Hippocampal formation (tissue), 2 donors: ENCODE data around the gene TNIK.

Experiments used
- DNase-seq, 2 donors: peaks; one replicate each; lab custom pipeline; 2025; lab: John Stamatoyannopoulos, UW

TNIK gene

GRCh38 chr3:171417813-171418212, 42.4 kb downstream of the TNIK start:
- no peak for DNase-seq

DNA sequence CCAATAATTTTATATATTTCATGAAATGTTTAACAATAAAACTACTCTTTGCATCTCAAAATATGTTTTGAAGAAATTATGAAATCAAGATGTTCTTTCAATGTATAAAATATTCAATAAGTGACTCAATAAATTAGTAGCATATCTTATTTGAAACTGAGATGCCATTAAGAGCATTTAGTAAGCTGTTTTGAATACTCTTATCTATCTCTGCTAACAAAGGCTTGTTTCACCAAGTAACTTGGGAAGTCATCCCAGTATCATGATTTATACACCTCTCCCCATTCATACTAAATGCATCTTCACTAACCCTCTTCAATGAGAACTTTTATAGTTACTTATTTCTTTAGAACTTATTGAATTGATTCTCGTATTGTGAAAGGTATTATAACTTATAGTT, 43.1 kb downstream of the TNIK start:
- DNase-seq: no peak

GRCh38 chr3:171416666-171417065, 43.5 kb downstream of the TNIK start:
- no peak for DNase-seq

GRCh38 chr3:171416061-171416460, 44.1 kb downstream of the TNIK start:
- DNase-seq: no peak

DNA sequence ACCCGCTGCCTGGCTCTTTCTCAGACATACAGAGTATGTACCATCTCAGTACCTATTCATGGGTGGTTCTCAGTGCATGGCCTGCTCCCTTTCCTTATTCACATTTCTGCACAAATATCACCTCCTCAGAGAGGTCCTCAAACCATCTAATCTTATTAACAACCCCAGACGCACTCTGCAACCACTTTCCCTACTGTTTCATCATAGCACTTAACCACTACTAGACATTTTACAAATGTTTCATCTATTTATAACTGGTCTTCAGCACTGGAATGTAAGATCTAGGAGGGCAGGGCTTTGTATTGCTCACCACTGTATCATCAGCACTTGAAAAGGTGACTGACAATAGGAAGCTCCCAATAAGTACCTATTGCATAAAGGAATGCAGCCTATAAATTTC, 45.1 kb downstream of the TNIK start:
- DNase-seq: no peak

DNA sequence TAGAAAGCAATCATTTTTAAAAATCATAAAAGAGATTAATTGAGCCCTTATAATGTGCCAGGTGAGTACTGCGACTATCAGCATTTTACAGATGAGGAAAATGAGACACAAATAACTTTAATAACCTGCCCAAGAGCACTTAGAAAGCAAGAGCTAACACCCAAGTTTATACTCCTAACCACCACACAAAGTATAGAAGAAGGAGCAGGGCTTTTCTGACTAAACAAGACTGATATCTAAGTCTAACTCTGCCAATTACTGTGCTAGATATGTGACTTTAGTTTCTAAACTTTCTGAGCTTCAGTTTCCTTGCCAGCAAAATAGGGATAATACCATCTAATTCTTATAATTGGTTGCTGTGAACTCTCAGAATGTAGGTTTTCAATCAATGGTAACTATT, 47.7 kb downstream of the TNIK start:
- DNase-seq: no peak

DNA sequence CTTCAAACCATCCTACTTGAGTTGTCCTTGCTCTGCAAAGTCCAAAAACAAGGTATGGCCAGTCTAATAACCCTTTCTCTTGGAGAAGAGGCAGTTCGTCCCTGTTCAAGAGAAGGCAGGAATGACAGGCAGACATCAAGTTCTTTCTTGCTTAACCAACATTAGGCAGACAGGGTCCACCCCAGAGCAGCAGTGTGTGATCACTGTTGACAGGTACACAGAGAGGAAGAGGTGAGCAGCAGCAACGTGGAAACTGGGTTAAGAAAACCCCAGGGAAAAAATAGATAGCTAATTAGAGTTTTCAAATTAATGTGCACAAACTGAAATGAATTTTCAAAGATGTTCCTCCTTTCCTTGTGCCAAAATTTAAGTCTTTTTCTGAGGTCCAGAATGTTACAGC, 48.2 kb downstream of the TNIK start:
- no peak for DNase-seq

DNA sequence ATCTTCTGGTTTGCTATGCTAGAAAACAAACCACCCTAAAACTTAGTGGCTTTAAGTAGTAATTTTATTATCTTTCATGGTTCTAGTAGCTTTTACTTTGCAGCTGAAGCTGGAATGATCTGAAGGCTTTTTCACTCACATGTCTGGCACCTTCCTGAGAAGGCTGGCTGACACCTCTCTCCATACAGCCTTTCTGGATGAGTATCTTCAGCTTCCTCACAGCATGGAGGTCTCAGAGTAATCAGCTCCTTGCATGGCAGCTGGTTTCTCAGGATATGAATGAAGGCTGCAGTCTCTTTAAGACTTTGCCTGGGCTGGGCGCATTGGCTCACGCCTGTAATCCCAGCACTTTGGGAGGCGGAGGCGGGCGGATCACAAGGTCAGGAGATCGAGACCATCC, 50.0 kb downstream of the TNIK start:
- DNase-seq: no peak

- no peak for DNase-seq
Observed at GRCh38 chr3:171407759-171408158, 52.4 kb downstream of the TNIK start.

DNA sequence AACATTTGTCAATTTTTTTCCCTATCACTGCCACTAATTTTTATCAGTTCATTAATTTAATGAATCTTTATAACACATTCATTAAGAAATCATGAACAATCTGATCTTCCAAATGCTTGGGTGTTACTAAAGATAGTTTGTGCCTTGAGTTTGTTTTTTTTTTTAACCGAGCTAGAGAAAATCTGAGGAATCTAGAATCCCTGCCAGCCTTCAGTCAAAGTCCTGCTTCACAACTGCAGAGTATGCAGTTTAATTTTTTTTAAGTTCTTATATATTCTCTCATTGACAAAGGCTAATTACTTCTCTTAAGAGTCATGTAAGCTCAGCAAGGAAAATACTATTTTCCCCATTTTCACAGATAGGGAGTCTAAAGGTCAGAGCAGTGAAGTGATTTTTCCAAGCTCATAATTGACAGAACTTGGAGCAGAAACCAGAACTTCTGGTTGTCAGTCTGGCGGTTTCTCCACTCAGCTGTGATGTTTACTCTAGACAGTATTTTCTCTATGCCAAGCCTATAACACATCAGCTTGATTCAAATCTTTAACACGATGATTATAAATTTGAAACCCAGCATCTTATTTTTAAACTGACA, 55.7 kb downstream of the TNIK start:
- no peak for DNase-seq

DNA sequence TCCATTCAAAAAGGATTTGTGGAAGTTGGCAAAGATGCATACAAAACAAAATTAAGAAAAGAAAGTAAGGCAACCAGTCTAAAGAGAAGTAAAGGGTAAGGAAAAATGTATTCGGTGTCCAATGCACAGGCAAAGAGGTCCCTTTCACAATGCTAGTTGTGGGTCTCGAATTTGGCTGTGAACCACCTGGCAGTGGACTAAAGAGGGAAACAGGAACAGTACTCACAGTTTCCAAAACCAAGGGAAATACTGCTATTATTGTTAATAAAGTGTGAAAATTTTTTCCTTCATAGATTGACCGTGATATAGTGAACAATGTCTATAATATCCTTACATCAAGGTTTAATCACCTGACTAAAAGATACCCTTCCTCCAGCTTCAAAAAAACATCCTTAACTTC, 57.9 kb downstream of the TNIK start:
- no peak for DNase-seq

GRCh38 chr3:171401432-171401831, 58.8 kb downstream of the TNIK start:
- no peak for DNase-seq

DNA sequence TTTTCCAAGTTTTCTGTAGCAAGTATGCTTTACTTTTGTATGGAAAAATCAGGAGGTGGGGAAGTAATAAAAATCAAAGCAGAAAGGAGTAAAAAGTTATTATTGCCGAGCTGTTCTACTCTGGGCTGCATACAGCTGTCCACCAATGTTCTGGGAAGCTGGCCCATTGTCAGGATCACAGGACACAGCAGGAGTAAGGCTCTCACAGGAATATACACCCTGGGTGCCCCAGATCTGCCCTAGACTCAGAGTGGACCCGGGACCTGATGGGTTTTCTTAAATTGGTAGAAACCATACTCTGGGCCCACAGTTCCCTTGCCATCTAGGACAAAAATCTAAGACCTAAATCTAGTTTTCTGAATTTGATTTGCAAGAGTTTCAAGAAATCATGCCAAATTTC, 60.4 kb downstream of the TNIK start:
- DNase-seq: no peak

- no peak for DNase-seq
Observed at GRCh38 chr3:171398343-171398742, 61.9 kb downstream of the TNIK start.

DNA sequence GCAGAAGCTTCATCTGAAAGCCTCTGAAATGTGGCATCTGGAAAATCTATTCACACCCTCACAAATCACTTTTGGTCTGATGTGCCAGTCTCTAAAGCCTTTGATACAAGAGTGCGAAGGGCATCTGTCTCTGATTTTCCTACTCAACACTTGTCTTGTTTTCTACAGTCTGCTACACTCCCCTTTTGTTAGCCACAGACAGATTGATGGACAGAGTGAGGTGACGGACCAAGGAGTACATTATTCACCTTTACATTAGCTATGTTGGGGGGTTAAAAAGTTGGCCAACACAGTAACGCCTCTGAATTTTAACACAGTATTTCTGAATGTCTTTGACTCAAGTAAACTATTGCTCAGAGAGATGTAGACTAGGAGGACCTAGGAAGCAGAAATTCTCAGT, 63.1 kb downstream of the TNIK start:
- DNase-seq: no peak

- no peak for DNase-seq
Observed at GRCh38 chr3:171396048-171396447, 64.2 kb downstream of the TNIK start.

- no peak for DNase-seq
Observed at GRCh38 chr3:171393032-171393744, 67.0 kb downstream of the TNIK start.

- no peak for DNase-seq
Observed at GRCh38 chr3:171391432-171391831, 68.8 kb downstream of the TNIK start.

DNA sequence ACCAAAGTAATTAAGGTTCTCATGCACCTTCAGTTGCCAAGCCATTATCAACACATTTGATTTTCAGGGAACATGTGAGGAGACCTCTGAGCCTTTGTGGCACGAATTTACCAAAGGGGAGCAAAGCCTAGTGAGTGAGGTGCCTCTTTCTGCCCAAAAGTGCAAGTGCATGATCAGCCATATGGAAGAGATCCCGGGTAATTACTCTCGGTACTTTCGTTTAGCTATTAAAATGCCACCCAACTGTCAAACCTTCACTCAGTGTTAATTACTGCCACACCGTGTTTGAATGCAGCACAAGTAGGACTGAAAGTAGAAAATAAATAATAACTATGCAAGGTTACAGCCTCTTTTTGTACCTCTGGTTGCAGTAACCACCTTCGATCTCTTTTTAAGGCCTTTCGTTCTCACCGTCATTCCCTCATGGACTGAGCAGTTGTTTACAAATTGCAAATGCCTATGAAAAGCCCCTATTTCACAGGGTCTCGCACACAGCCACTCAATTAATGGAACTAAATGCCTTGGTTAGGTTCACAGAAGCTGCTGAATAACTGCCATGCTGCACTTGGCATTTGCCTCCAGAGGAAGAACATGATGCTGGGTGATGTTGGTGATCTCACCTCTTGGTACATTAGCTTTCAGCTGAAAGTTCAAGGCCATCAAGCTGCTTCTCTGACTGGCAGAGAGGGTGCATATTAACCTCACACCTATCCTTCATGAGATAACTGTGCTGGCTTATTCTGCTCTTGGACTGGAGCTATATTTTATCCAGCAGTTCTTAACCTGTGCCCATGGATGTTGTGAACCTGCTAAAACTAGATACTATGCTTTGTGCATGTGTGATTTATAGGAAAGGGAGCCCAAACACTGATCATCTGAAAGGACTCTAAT, 69.9 kb downstream of the TNIK start:
- DNase-seq: no peak

DNA sequence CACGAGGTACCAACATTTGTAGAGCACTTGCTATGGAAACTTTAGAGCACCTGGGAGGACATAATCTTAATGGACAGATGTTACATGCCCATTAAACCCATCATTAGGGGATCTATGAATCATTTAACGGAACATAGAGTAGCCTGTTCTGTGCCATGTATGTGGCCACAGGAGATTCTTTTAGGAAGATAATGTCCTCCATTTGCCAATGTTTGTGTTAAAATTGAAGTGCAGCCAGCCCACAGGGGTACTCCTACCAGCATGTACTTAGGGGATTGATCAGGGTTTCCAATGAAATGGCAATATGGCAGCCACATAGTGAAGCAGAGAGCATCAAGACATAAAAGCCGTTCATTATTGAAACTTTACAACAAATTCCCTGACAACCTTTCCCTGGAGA, 70.7 kb downstream of the TNIK start:
- DNase-seq: no peak

- DNase-seq: no peak
Observed at GRCh38 chr3:171388527-171388926, 71.7 kb downstream of the TNIK start.

DNA sequence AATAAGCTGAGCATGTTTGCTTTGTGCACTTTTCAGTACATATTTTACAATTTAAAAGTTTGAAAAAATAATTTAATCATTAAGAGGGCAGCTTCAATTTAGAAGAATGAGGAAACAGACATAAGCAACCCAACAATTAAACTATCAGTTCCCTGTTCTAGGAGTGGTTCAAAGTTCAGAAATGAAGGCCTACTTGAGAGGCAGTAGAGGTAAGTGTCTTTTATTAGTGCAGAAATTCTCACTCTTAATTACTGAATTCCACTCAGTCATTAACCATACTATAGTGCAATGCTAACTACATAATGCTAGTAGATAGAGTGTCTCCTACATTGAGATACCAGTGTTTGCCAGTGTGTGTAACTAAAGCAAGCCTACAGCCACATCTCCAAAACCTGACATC, 73.1 kb downstream of the TNIK start:
- no peak for DNase-seq

- no peak for DNase-seq
Observed at GRCh38 chr3:171385086-171385485, 75.1 kb downstream of the TNIK start.
